ENCODE data around the gene SYNCRIP. TPM values are rescaled to one million over a fixed set of nuclear protein-coding genes. Genes with fewer than 3 reads are reported as not detected.
"Not testable (repeated sequence)": the region's sequence is repeated elsewhere in the genome, so short reads cannot be mapped to it uniquely, and the experiment has no call there.

SYNCRIP gene
- total RNA-seq, 2 experiments from 2014 or later = 136 to 137 TPM

DNA sequence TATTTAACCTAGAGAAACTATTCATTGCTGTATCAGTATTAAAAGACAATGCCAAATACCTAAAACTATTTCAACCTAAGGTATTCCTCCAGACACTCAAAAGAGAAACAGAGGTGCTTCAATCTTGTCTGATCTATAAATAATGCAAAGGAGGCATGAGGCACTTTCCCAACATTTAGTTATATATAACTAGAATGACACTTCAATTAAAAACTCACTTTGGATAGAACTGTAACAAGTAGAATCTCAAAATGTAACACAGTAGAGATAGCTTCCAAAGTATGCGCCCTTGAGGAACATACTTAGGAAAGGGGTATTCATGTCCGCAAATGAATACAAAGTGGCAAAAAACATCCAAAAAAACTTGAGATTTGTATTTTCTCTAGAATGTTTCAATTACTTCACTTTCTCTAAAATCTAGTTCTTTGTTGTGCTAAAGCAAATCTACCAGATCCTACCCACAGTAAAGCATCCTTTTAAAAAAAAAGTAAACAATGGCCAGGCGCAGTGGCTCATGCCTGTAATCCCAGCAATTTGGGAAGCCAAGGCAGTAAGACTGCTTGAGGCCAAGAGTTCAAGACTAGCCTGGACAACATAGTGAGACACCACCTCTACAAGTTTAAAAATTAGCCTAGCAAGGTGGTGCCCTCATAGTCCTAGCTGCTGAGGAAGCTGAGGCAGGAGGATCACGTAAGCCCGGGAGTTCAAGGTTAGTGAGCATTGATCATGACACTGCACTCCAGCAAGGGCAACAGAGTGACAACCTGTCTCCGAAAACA, 10.3 kb downstream of the SYNCRIP start:
- CTCF ChIA-PET = interaction anchor here (0.7 to 1.1 kb wide), 3 partner anchors 8 to 43 kb away, joined by 3 to 4 read pairs (median 3); no protein-coding TSS in a partner anchor
- ATAC-seq = no peak
- POLR2A ChIA-PET = interaction anchor here (1.2 to 2.4 kb wide), 3 partner anchors 8 to 46 kb away, joined by 4 to 15 read pairs (median 4); partner anchors contain the start of gene SYNCRIP
- no peak overlapping the region for H3K27ac Mint-ChIP-seq
- no peaks in the 10 kb centered on the region for H3K27me3 Mint-ChIP-seq (ENCODE audit: low read depth)
- peaks cover 80% of the 10 kb centered on the region for H3K36me3 Mint-ChIP-seq (ENCODE audit: low read depth)
- H3K4me3 Mint-ChIP-seq = no peak overlapping the region
- H3K9me3 Mint-ChIP-seq (ENCODE audit: insufficient read depth) = no peaks in the 10 kb centered on the region
- H3K4me1 Mint-ChIP-seq (ENCODE audit: low read depth) = peaks cover 38% of the 10 kb centered on the region
- DNase-seq = no peak

DNA sequence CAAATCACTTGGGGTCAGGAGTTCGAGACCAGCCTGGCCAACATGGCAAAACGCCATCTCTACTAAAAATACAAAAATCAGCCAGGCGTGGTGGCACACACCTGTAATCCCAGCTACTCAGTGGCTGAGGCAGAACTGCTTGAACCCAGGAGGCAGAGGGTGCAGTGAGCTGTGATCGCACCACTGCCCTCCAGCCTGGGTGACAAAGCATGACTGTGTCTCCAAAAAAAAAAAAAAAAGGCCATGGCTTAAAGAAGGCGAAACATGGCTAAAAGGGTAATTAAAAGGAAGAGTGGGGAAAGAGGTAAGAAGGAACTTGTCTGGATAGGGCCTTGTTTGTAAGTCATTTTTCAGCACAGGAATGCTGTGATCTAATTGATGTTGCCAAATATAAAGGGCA, 11.6 kb downstream of the SYNCRIP start:
- Mint-ChIP-seq H3K36me3 (ENCODE audit: low read depth) (peaks cover 77% of the 10 kb centered on the region), H3K4me1 (ENCODE audit: low read depth) (peaks cover 37% of the 10 kb centered on the region)
- ChIA-PET CTCF (interaction anchor here (0.9 to 1.1 kb wide), 2 partner anchors 10 to 45 kb away, joined by 3 to 4 read pairs; no protein-coding TSS in a partner anchor), POLR2A (interaction anchor here (0.7 to 2.4 kb wide), 4 partner anchors 11 to 114 kb away, joined by 3 to 15 read pairs (median 4); partner anchors contain the start of gene SYNCRIP)
- not testable (repeated sequence) for H3K4me3 Mint-ChIP-seq; DNase-seq; H3K27me3 Mint-ChIP-seq (ENCODE audit: low read depth); H3K27ac Mint-ChIP-seq; ATAC-seq; H3K9me3 Mint-ChIP-seq (ENCODE audit: insufficient read depth)

DNA sequence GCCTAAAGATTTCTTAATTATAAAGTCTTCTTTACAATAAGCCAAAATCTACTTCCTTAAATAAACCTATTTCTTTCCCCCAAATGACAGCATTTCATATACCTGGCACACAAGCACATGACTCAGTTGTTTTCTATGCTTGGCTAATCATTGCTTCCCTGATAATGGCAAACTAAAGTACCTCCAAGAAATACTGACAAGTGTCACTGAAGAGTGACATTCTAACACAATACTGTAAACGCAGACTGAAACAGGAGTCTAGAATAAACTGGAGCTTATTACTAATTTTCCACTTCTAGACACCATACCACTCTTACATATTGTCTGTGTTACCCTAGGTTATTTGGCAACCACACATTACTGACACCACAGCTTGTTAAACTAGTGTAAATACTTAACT, 14.3 kb downstream of the SYNCRIP start:
- Mint-ChIP-seq H3K36me3 (ENCODE audit: low read depth) (peaks cover 81% of the 10 kb centered on the region), H3K9me3 (ENCODE audit: insufficient read depth) (no peaks in the 10 kb centered on the region), H3K4me3 (no peak overlapping the region), H3K27me3 (ENCODE audit: low read depth) (no peaks in the 10 kb centered on the region), H3K4me1 (ENCODE audit: low read depth) (peaks cover 45% of the 10 kb centered on the region), H3K27ac (peak overlapping the region; percentile 14)
- DNase-seq (no peak), ATAC-seq (no peak)
- POLR2A ChIA-PET = interaction anchor here (0.6 kb wide), 1 partner anchor 15 kb away, joined by 3 read pairs; no protein-coding TSS in a partner anchor
- CTCF ChIA-PET = interaction anchor here (1.5 kb wide), 1 partner anchor 11 kb away, joined by 4 read pairs; no protein-coding TSS in a partner anchor

DNA sequence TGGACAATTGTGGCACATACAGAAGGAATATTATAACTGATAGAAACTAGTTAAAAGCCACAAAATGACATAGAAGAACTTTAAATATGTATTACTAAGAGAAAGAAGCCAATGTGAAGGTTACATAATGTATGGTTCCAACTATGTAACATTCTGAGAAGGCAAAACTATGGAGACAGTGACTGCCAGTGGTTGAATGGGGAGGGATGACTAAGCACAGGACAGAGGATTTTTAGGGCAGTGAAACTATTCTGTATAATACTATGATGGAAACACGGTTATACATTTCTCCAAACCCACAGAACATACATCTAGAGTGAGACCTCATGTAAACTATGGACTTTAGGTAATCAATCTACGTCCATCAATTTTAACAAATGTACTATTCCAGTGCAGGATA, 22.4 kb downstream of the SYNCRIP start:
- no peak for ATAC-seq
- H3K27me3 Mint-ChIP-seq (ENCODE audit: low read depth) = no peaks in the 10 kb centered on the region
- ChIA-PET POLR2A (interaction anchor here (0.9 to 1.5 kb wide), 3 partner anchors 22 to 58 kb away, joined by 3 to 8 read pairs (median 3); partner anchors contain the start of gene SYNCRIP), CTCF (no interaction called here)
- H3K36me3 Mint-ChIP-seq (ENCODE audit: low read depth) = peaks cover 82% of the 10 kb centered on the region
- H3K4me1 Mint-ChIP-seq (ENCODE audit: low read depth) = peaks cover 18% of the 10 kb centered on the region
- no peak overlapping the region for H3K27ac Mint-ChIP-seq
- no peak for DNase-seq
- no peaks in the 10 kb centered on the region for H3K9me3 Mint-ChIP-seq (ENCODE audit: insufficient read depth)
- no peak overlapping the region for H3K4me3 Mint-ChIP-seq

DNA sequence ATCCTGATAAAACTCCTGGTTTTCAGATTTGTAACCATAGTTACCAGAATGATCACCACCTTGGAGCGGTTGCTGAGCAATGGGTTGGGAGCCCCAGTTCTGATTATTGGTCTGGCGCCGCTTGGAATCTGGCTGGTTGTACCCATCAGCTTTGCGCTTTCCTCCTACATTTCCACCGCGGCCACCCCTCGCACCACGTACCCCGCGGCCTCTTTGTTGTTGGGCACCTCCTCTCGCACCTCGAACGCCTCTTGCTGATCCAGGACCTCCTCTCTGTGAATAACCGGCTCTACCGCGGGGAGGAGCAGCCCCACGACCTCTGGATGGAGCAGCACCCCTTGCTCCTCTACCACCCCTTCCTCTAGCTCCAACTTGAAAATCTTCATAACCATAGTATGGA, 27.9 kb downstream of the SYNCRIP start:
- no peak for DNase-seq
- H3K4me3 Mint-ChIP-seq = no peak overlapping the region
- ChIA-PET CTCF (no interaction called here), POLR2A (no interaction called here)
- H3K9me3 Mint-ChIP-seq (ENCODE audit: insufficient read depth) = no peaks in the 10 kb centered on the region
- peaks cover 66% of the 10 kb centered on the region for H3K36me3 Mint-ChIP-seq (ENCODE audit: low read depth)
- ATAC-seq = no peak
- H3K27ac Mint-ChIP-seq = no peak overlapping the region
- H3K4me1 Mint-ChIP-seq (ENCODE audit: low read depth) = peaks cover 19% of the 10 kb centered on the region
- no peaks in the 10 kb centered on the region for H3K27me3 Mint-ChIP-seq (ENCODE audit: low read depth)

DNA sequence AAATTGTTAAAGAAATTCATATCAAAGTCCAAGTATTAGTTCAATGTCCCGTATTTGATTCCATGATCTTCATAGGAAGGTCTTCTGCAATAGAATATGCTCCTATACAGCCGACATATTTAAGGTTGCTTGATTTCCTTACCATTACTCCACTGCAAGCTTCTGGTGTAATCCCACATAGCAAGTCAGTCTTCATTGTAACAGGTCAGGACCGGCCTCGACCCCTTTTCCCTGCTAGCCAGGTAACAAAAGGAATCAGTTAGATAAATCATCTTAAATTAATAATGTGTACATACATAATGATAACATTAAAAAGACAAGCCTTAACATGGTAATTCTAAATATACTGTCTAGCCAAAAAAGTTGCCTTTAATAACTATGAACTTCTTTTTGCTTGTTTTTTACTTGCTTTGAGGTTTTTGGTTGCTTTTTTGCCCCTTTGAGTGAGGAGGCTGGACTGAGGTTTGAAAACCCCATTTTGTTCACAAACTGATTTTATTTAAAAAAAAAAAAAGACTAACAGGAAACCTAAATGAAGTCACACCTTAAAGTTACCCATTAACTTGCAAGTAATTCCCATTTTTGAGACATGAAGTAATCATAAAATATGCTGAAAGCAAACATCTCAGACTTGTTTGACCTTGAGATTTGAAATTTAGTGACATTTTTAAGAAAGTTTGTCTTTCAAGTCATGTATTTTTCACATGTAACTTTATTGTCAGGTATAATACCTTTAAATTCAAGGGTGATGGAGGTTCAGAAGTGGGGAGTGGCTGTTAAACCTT, 29.8 kb downstream of the SYNCRIP start:
- H3K4me3 Mint-ChIP-seq = no peak overlapping the region
- ATAC-seq (no peak), DNase-seq (no peak)
- CTCF ChIA-PET = no interaction called here
- H3K36me3 Mint-ChIP-seq (ENCODE audit: low read depth) = peaks cover 62% of the 10 kb centered on the region
- H3K27ac Mint-ChIP-seq = no peak overlapping the region
- no peaks in the 10 kb centered on the region for H3K9me3 Mint-ChIP-seq (ENCODE audit: insufficient read depth)
- H3K4me1 Mint-ChIP-seq (ENCODE audit: low read depth) = peaks cover 21% of the 10 kb centered on the region
- POLR2A ChIA-PET = interaction anchor here (1.5 to 1.7 kb wide), 2 partner anchors 30 to 59 kb away, joined by 3 to 4 read pairs; partner anchors contain the start of gene SYNCRIP
- no peaks in the 10 kb centered on the region for H3K27me3 Mint-ChIP-seq (ENCODE audit: low read depth)

DNA sequence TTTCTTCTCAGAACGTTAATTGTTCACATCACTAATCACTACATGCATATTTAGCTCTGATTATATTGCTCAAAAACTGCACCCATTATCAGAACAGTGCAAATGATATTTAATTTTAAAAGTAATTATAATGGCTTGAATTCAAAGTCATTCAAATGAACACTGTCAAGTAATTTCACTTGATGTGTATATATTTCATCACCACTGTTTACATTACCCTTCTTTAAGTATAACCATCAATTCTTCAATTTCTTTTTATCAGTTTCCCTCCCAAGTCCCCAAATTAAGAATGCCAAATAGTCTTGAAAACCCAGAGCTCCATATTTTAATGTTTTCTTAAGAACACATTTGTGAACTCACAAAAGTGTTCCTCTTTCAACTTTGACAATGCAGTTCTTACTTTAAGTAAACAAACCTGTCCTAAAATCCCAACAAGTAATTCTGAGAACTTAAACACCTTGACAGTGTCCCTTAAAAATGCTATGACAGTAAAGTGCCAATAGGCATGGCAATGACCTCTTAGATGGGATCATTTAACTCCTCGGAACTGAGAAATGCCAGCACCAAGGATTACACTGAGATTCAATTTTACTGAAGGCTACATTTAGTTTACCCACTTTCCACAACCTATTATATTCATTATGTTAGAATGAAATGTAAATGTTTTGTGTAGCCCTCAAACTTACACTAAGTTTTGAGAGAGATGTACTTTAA, 32.3 kb downstream of the SYNCRIP start:
- no peak overlapping the region for H3K27ac Mint-ChIP-seq
- H3K9me3 Mint-ChIP-seq (ENCODE audit: insufficient read depth) = no peaks in the 10 kb centered on the region
- no peak for ATAC-seq
- ChIA-PET CTCF (interaction anchor here (1.1 kb wide), 2 partner anchors 16 to 23 kb away, joined by 3 to 4 read pairs; partner anchors contain the start of gene SNX14), POLR2A (interaction anchor here (0.8 kb wide), 1 partner anchor 16 kb away, joined by 3 read pairs; no protein-coding TSS in a partner anchor)
- H3K36me3 Mint-ChIP-seq (ENCODE audit: low read depth) = peaks cover 56% of the 10 kb centered on the region
- H3K4me3 Mint-ChIP-seq = no peak overlapping the region
- no peaks in the 10 kb centered on the region for H3K27me3 Mint-ChIP-seq (ENCODE audit: low read depth)
- peaks cover 21% of the 10 kb centered on the region for H3K4me1 Mint-ChIP-seq (ENCODE audit: low read depth)
- no peak for DNase-seq

DNA sequence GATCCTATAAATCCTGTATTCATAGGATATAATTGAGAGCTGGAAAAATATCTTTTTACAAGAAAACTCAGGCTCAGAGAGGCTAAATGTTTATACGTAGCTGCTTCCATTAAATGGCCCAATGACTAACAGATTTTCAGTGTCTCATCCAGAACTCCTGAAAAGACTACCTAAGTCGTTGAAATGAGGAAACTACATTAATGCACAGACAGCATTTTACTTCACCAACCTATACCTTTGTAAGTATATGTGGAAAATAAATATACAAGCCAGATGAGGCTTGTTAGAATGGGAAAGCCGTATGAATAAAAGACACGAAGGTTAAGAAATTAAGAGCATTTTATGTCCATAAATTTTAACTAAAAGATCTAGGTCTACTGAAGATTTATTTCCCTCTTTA, 40.6 kb downstream of the SYNCRIP start:
- no peak for DNase-seq
- Mint-ChIP-seq H3K4me1 (ENCODE audit: low read depth) (no peaks in the 10 kb centered on the region), H3K4me3 (no peak overlapping the region), H3K36me3 (ENCODE audit: low read depth) (peaks cover 30% of the 10 kb centered on the region), H3K27ac (no peak overlapping the region), H3K27me3 (ENCODE audit: low read depth) (no peaks in the 10 kb centered on the region), H3K9me3 (ENCODE audit: insufficient read depth) (no peaks in the 10 kb centered on the region)
- ChIA-PET POLR2A (interaction anchor here (1.1 kb wide), 1 partner anchor 76 kb away, joined by 3 read pairs; no protein-coding TSS in a partner anchor), CTCF (interaction anchor here (0.9 to 1.0 kb wide), 2 partner anchors 9 to 27 kb away, joined by 3 to 5 read pairs; no protein-coding TSS in a partner anchor)
- no peak for ATAC-seq

DNA sequence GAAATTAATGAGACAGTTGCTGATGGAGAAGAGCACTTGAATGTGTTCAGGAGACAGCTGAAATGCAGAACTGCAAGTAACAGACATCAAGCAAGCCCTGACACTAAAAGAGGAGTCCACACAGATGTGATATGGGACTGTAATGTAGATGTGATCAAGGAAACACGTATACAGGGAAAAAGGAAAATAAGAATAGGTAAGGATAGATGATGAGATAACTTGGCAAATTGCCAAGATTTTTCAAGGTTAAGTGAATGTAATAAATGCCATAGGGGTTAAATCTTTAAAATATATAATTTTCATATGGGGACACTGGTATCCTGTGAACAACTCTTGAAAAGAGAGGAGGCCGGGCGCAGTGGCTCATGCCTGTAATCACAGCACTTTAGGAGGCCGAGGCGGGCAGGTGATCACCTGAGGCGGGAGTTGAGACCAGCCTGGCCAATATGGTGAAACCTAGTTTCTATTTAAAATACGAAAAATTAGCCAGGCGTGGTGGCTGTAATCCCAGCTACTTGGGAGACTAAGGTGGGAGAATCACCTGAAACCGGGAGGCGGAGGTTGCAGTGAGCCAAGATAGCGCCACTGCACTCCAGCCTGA, 41.9 kb downstream of the SYNCRIP start:
- H3K4me3 Mint-ChIP-seq = no peak overlapping the region
- ChIA-PET CTCF (interaction anchor here (1.0 to 1.5 kb wide), 3 partner anchors 11 to 246 kb away, joined by 3 to 5 read pairs (median 3); no protein-coding TSS in a partner anchor), POLR2A (interaction anchor here (0.7 to 0.8 kb wide), 2 partner anchors 8 to 42 kb away, joined by 3 read pairs; partner anchors contain the start of gene SYNCRIP)
- H3K27ac Mint-ChIP-seq = no peak overlapping the region
- ATAC-seq = no peak
- H3K4me1 Mint-ChIP-seq (ENCODE audit: low read depth) = no peaks in the 10 kb centered on the region
- no peaks in the 10 kb centered on the region for H3K9me3 Mint-ChIP-seq (ENCODE audit: insufficient read depth)
- no peaks in the 10 kb centered on the region for H3K27me3 Mint-ChIP-seq (ENCODE audit: low read depth)
- peaks cover 27% of the 10 kb centered on the region for H3K36me3 Mint-ChIP-seq (ENCODE audit: low read depth)
- DNase-seq = no peak

DNA sequence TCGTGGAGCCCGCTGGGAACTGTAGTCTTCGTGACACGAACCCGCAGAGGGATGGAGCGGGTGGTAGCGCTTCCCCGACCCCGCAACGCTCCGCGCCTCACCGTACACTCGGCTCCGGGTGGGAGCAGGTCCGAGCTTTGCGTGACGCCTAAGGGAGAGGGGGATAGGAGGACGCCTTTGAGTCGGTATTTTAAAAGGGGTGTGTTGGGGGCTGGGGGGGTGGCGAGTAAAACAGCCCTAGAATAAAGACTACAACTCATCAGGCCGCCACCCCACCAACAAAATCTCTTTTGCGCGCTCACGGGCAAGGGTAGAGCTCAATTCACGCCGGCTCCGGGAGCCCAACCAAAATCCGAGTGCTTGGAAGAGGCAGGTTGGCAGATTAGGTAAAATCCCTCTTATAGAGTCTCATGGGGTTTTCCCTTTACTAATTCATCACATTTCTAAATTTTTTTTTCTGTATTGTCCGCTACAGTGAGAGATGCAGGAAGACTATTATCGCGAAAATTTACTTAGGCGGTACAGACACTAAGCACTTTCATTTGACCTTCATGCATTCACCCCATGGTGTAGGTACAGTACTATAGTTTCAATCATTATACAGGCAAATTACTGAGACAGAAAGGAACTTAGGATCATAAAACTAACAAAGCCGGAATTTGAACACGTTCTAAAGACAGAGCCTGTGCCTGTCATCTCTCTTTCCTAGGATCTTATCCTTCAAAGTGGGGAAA, 48.3 kb downstream of the SYNCRIP start:
- Mint-ChIP-seq H3K9me3 (ENCODE audit: insufficient read depth) (peaks cover 13% of the 10 kb centered on the region), H3K36me3 (ENCODE audit: low read depth) (peaks cover 37% of the 10 kb centered on the region), H3K4me1 (ENCODE audit: low read depth) (peaks cover 29% of the 10 kb centered on the region), H3K27ac (peak overlapping the region; percentile 96), H3K27me3 (ENCODE audit: low read depth) (no peaks in the 10 kb centered on the region), H3K4me3 (peak overlapping the region; percentile 93)
- ATAC-seq (no peak), DNase-seq (no peak)
- ChIA-PET POLR2A (interaction anchor here (0.6 to 5.1 kb wide), 13 partner anchors 14 to 144 kb away, joined by 3 to 72 read pairs (median 4); partner anchors contain the start of genes NT5E and SYNCRIP), CTCF (interaction anchor here (1.3 to 2.2 kb wide), 2 partner anchors 16 to 46 kb away, joined by 4 to 7 read pairs; no protein-coding TSS in a partner anchor)

All from activated CD8-positive, alpha-beta T cell treated with anti-CD3 and anti-CD28 coated beads, Interleukin-2, amount 10 ng/mL, durations not matched to agents 7 days and 5 days (primary cell).